OCI-LY7 (cell line): ENCODE measurements around the gene METTL25B. TPM values are rescaled to one million over a fixed set of nuclear protein-coding genes. Genes with fewer than 3 reads are reported as not detected.
"Not testable (repeated sequence)": the region's sequence is repeated elsewhere in the genome, so short reads cannot be mapped to it uniquely, and the experiment has no call there.

Source experiments
- BruUV-seq: library from RNA; stranded (reverse); fragments of 400-500 nt; replicated peaks from 2 replicates; lab custom pipeline; 2021; lab: Mats Ljungman, UMichigan
- CTCF ChIA-PET: fragments of 300-600 bp; sonication (Branson Sonifier 250); formaldehyde crosslinking; loops from one replicate; lab custom pipeline; 2022; ENCODE audit warnings: antibody characterized with exemption; ENCODE audit not compliant: unreplicated experiment; lab: Charles Lee
- POLR2A ChIA-PET: fragments of 300-600 bp; sonication (Branson Sonifier 250); formaldehyde crosslinking; loops from one replicate; lab custom pipeline; 2022; ENCODE audit warnings: antibody characterized with exemption; lab: Charles Lee
- DNase-seq: peaks from one replicate; pipeline ENCODE4 v3.0.0-alpha.2; 2015; ENCODE audit warnings: low spot score
- H2AFZ ChIP-seq: fragments of 200-600 bp; sonication (generic), shearing (Covaris generic); 2 replicates; pipeline ENCODE4 v1.6.1; 2014; ENCODE audit warnings: mild to moderate bottlenecking, antibody characterized with exemption, low read length, moderate library complexity
- H3K27ac ChIP-seq: fragments of 200-600 bp; sonication (generic); 2 replicates; pipeline ENCODE4 v1.5.1; 2014; ENCODE audit warnings: mixed run types, low read depth, mild to moderate bottlenecking, moderate library complexity, low read length, inconsistent platforms; ENCODE audit not compliant: poor library complexity, severe bottlenecking
- H3K36me3 ChIP-seq: fragments of 200-600 bp; sonication (generic); 2 replicates; pipeline ENCODE4 v1.6.1; 2014; ENCODE audit warnings: mild to moderate bottlenecking, antibody characterized with exemption, low read length, moderate library complexity, mixed read lengths; ENCODE audit not compliant: insufficient read depth
- H3K4me1 ChIP-seq: fragments of 200-600 bp; sonication (generic); 2 replicates; pipeline ENCODE4 v1.5.1; 2014; ENCODE audit warnings: mild to moderate bottlenecking, low read length; ENCODE audit not compliant: insufficient read depth, poor library complexity, severe bottlenecking
- H3K4me2 ChIP-seq: fragments of 200-600 bp; sonication (generic); 2 replicates; pipeline ENCODE4 v1.6.1; 2014; ENCODE audit warnings: mild to moderate bottlenecking, low read length
- H3K4me3 ChIP-seq: fragments of 200-600 bp; sonication (generic); 2 replicates; pipeline ENCODE4 v1.5.1; 2014; ENCODE audit warnings: mild to moderate bottlenecking, low read depth, low read length; ENCODE audit not compliant: poor library complexity, severe bottlenecking
- H3K79me2 ChIP-seq: fragments of 200-600 bp; sonication (generic); 2 replicates; pipeline ENCODE4 v1.6.1; 2016; ENCODE audit warnings: low read depth, mild to moderate bottlenecking, low read length, moderate library complexity, mixed read lengths; ENCODE audit not compliant: insufficient read depth
- H3K9me2 ChIP-seq: fragments of 200-600 bp; sonication (generic); 2 replicates; pipeline ENCODE4 v1.6.1; 2016; ENCODE audit warnings: mild to moderate bottlenecking, low read length, mixed read lengths; ENCODE audit not compliant: insufficient read depth
- H3K9me3 ChIP-seq: fragments of 200-600 bp; sonication (generic); 2 replicates; pipeline ENCODE4 v1.6.1; 2014; ENCODE audit warnings: mild to moderate bottlenecking, mixed run types, low read length, mixed read lengths
- H4K20me1 ChIP-seq: fragments of 200-600 bp; sonication (generic); 2 replicates; pipeline ENCODE4 v1.6.1; 2014; ENCODE audit warnings: mild to moderate bottlenecking, antibody characterized with exemption, low read length, moderate library complexity, mixed read lengths; ENCODE audit not compliant: insufficient read depth
- CTCF ChIP-seq: fragments of 200-600 bp; sonication (generic); conservative IDR thresholded peaks from 2 replicates; pipeline ENCODE4 v1.5.1; 2014; ENCODE audit warnings: mild to moderate bottlenecking, antibody characterized with exemption, low read length, moderate library complexity, mixed read lengths
- EZH2phosphoT487 ChIP-seq: fragments of 200-600 bp; sonication (generic); IDR thresholded peaks from 2 replicates; pipeline ENCODE4 v1.6.1; 2018; ENCODE audit warnings: low read depth, borderline replicate concordance, mild to moderate bottlenecking, mixed run types, antibody characterized with exemption, low read length, moderate library complexity, mixed read lengths
- intact Hi-C: fragments of 100-400 bp; cut with micrococcal nuclease; formaldehyde crosslinking; loops from one replicate; pipeline ENCODE4 v1.10.0; 2022; ENCODE audit not compliant: unreplicated experiment
- total RNA-seq, 2 experiments: library from RNA; depleted of rRNA in 1 of 2; stranded (reverse); fragments of >200 nt in 1 of 2; shearing (Covaris generic) in 1 of 2; gene quantifications; 2 replicates each; pipeline ENCODE4 v1.2.3, GENCODE V29; 2014 to 2022

The METTL25B gene
- total RNA-seq, 2 experiments from 2014 or later, result 24.7 to 45.6 TPM

GRCh38 chr1:156756355-156756754 lies 28.1 kb downstream of the METTL25B start:
- Histone ChIP-seq H3K36me3 (peaks cover 3% of the 10 kb centered on the region; the same call in 1 of the 2 replicates), H3K4me3 (no peak overlapping the region), H3K79me2 (peaks cover 17% of the 10 kb centered on the region), H3K9me2 (no peaks in the 10 kb centered on the region), H3K4me1 (peaks cover 20% of the 10 kb centered on the region), H2AFZ (no peak overlapping the region), H3K4me2 (no peak overlapping the region), H3K27ac (no peak overlapping the region), H4K20me1 (no peaks in the 10 kb centered on the region), H3K9me3 (no peaks in the 10 kb centered on the region)
- intact Hi-C loops, result loop anchor here (10.0 kb wide), 1 partner anchor 252 kb away; the partner anchor contains the start of gene MEF2D
- BruUV-seq, result no TSS peak
- POLR2A ChIA-PET, result interaction anchor here (0.5 to 1.2 kb wide), 6 partner anchors 10 to 142 kb away, joined by 3 to 5 read pairs (median 4); partner anchors contain the start of genes ISG20L2, METTL25B and MRPL24
- DNase-seq, result no peak
- TF ChIP-seq EZH2phosphoT487, result no peak
- no peak for TF ChIP-seq CTCF
- CTCF ChIA-PET, result interaction anchor here (1.6 kb wide), 1 partner anchor 30 kb away, joined by 3 read pairs; no protein-coding TSS in a partner anchor

- H3K4me1 ChIP-seq, result peaks cover 18% of the 10 kb centered on the region
- intact Hi-C loops, result loop anchor here (10.0 kb wide), 1 partner anchor 253 kb away; the partner anchor contains the start of gene MEF2D
- H3K4me2 ChIP-seq, H3K4me3 ChIP-seq, H4K20me1 ChIP-seq, BruUV-seq, H2AFZ ChIP-seq, H3K9me3 ChIP-seq, H3K36me3 ChIP-seq, H3K79me2 ChIP-seq, CTCF ChIA-PET, H3K9me2 ChIP-seq, POLR2A ChIA-PET, DNase-seq, H3K27ac ChIP-seq: not testable (repeated sequence)
Observed at GRCh38 chr1:156757572-156758253, 29.4 kb downstream of the METTL25B start.

- TF ChIP-seq EZH2phosphoT487, result no peak
- TF ChIP-seq CTCF, result no peak
- ChIA-PET POLR2A (interaction anchor here (0.7 to 2.3 kb wide), 2 partner anchors 8 to 12 kb away, joined by 3 to 7 read pairs; no protein-coding TSS in a partner anchor), CTCF (interaction anchor here (0.6 kb wide), 1 partner anchor 133 kb away, joined by 3 read pairs; no protein-coding TSS in a partner anchor)
- Histone ChIP-seq H4K20me1 (no peaks in the 10 kb centered on the region), H3K27ac (no peak overlapping the region), H3K9me2 (no peaks in the 10 kb centered on the region), H3K9me3 (no peaks in the 10 kb centered on the region), H3K4me1 (peaks cover 7% of the 10 kb centered on the region), H3K4me2 (no peak overlapping the region), H3K36me3 (no peaks in the 10 kb centered on the region), H3K4me3 (no peak overlapping the region), H3K79me2 (no peaks in the 10 kb centered on the region), H2AFZ (no peak overlapping the region)
- intact Hi-C loops, result no loop called here
- DNase-seq, result no peak
- no TSS peak for BruUV-seq
Observed at GRCh38 chr1:156760092-156760795, 32.0 kb downstream of the METTL25B start.
